GM18858 (cell line): Measurements from ENCODE around the gene SNX3.
"Not testable (repeated sequence)": the region's sequence is repeated elsewhere in the genome, so short reads cannot be mapped to it uniquely, and the experiment has no call there.

ENCODE experiments used
- ATAC-seq: cut with Tn5 transposase; IDR thresholded peaks from one replicate; pipeline ENCODE4 v1.9.1; 2021; ENCODE audit not compliant: unreplicated experiment

Gene SNX3

GRCh38 chr6:108260809-108261569, at the start of gene SNX3:
Gene SNX3, minus strand, starts transcription at chr6:108261040. Its CDS starts 119 bp downstream, at chr6:108260921.
- peak; percentile 76 for ATAC-seq

- ATAC-seq = no peak
Observed at GRCh38 chr6:108309844-108310243, 49.0 kb upstream of the SNX3 start.

GRCh38 chr6:108308641-108309040, 47.8 kb upstream of the SNX3 start:
- ATAC-seq = not testable (repeated sequence)

- ATAC-seq = no peak
Observed at GRCh38 chr6:108304646-108305045, 43.8 kb upstream of the SNX3 start.

- ATAC-seq = no peak
Observed at GRCh38 chr6:108302386-108302785, 41.5 kb upstream of the SNX3 start.

- ATAC-seq = no peak
Observed at GRCh38 chr6:108295676-108296075, 34.8 kb upstream of the SNX3 start.

GRCh38 chr6:108294727-108295625, 34.1 kb upstream of the SNX3 start, which contains the start of gene AFG1L:
Gene AFG1L, plus strand, starts transcription at chr6:108295054. Its CDS starts 26 bp downstream, at chr6:108295080.
- ATAC-seq = peak; percentile 64

GRCh38 chr6:108294297-108294726, 33.5 kb upstream of the SNX3 start:
- peak; percentile 15 for ATAC-seq

GRCh38 chr6:108293527-108294296, 32.9 kb upstream of the SNX3 start:
- no peak for ATAC-seq

- ATAC-seq = not testable (repeated sequence)
Observed at GRCh38 chr6:108292561-108292960, 31.7 kb upstream of the SNX3 start.

GRCh38 chr6:108291091-108291490, 30.3 kb upstream of the SNX3 start:
- no peak for ATAC-seq

GRCh38 chr6:108288742-108289141, 27.9 kb upstream of the SNX3 start:
- ATAC-seq = no peak

GRCh38 chr6:108287373-108287772, 26.5 kb upstream of the SNX3 start:
- no peak for ATAC-seq

GRCh38 chr6:108286366-108286765, 25.5 kb upstream of the SNX3 start:
- ATAC-seq = no peak

- no peak for ATAC-seq
Observed at GRCh38 chr6:108285381-108285780, 24.5 kb upstream of the SNX3 start.

GRCh38 chr6:108277831-108278230, 17.0 kb upstream of the SNX3 start:
- ATAC-seq = no peak

GRCh38 chr6:108277295-108277694, 16.5 kb upstream of the SNX3 start:
- ATAC-seq = no peak

GRCh38 chr6:108275976-108276375, 15.1 kb upstream of the SNX3 start:
- no peak for ATAC-seq

GRCh38 chr6:108274546-108274945, 13.7 kb upstream of the SNX3 start:
- ATAC-seq = no peak

GRCh38 chr6:108269955-108270354, 9.1 kb upstream of the SNX3 start:
- not testable (repeated sequence) for ATAC-seq

- no peak for ATAC-seq
Observed at GRCh38 chr6:108268845-108269244, 8.0 kb upstream of the SNX3 start.
